Esophagus squamous epithelium (tissue), 5 donors: ENCODE results near the gene COCH. TPM values are rescaled to one million over a fixed set of nuclear protein-coding genes. Genes with fewer than 3 reads are reported as not detected.

Experiments
- DNase-seq: peaks from one replicate; lab custom pipeline; 2025; lab: John Stamatoyannopoulos, UW
- H3K27ac ChIP-seq, 4 donors: fragments of 200-600 bp; sonication (generic); one replicate each; pipeline ENCODE4 v1.5.1; 2016 to 2019; ENCODE audit warnings: mild to moderate bottlenecking in 1 of 4
- H3K27me3 ChIP-seq, 4 donors: fragments of 200-600 bp; sonication (generic); 1 replicate in 3 of 4; 2 replicates in 1 of 4; pipeline versions ENCODE4 v1.5.1 to v1.6.0; 2017 to 2021; ENCODE audit warnings: antibody characterized with exemption in 1 of 4
- H3K36me3 ChIP-seq, 3 donors: fragments of 200-600 bp; sonication (generic); one replicate each; pipeline ENCODE4 v1.5.1; 2016 to 2019
- H3K4me1 ChIP-seq, 3 donors: fragments of 200-600 bp; sonication (generic); one replicate each; pipeline ENCODE4 v1.5.1; 2017 to 2019
- H3K4me3 ChIP-seq, 4 donors: fragments of 200-600 bp; sonication (generic); 1 replicate in 3 of 4; 2 replicates in 1 of 4; pipeline ENCODE4 v1.5.1; 2016 to 2019; ENCODE audit warnings: mild to moderate bottlenecking in 2 of 4, moderate library complexity in 1 of 4
- H3K9me3 ChIP-seq, 3 donors: fragments of 200-600 bp; sonication (generic); one replicate each; pipeline ENCODE4 v1.5.1; 2016 to 2019
- POLR2A ChIP-seq, 4 donors: fragments of 450-650 bp; IDR thresholded peaks; one replicate each; pipeline ENCODE4 v1.6.1; 2017; ENCODE audit warnings: antibody characterized with exemption in 4 of 4, mild to moderate bottlenecking in 4 of 4, moderate library complexity in 3 of 4
- WGBS, 2 donors: methylation state at CpG; one replicate each; pipeline ENCODE4 v1.1.5; 2018; 5-methylcytosine and 5-hydroxymethylcytosine counted together
- intact Hi-C: fragments of 100-400 bp; cut with DNase I; formaldehyde crosslinking; loops from one replicate; pipeline ENCODE4 v1.15.0; 2022
- total RNA-seq, 4 donors: library from RNA; depleted of rRNA; stranded (reverse); fragments of >200 nt; gene quantifications; one replicate each; pipeline ENCODE4 v1.1.0, GENCODE V29; 2016
- TF ChIP-seq, protein P1 (sequence below), 6 experiments: fragments of 450-650 bp in 4 of 6; fragments of 200-600 bp in 2 of 6; sonication (generic) in 2 of 6; IDR thresholded peaks; one replicate each; pipeline ENCODE4 v1.5.1; 2016 to 2019; ENCODE audit warnings: antibody characterized with exemption in 6 of 6, mild to moderate bottlenecking in 4 of 6, moderate library complexity in 4 of 6
- donor health status: DM: yes; HTN: yes; CAD: no.

The COCH gene
- total RNA-seq, 4 donors from 2014 or later: 0.26 to 0.76 TPM; not detected in 2

DNA sequence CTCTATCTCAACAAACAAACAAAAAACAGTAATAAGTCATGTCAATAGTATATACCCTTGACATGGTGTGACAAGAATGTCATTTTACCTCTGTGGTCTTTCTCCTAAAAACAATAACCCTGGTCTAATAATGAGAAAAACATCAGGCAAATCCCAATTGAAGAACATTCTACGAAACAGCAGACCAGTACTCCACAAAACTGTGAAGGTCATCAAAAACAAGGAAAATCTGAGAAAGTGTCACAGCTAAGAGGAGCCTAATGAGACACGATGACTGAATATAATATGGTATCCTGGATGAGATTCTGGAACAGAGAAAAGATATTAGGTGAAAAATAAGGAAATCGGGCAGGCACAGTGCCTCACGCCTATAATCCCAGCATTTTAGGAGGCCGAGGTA lies 5.6 kb upstream of the COCH start:
- Histone ChIP-seq H3K9me3 (no peaks in the 10 kb centered on the region), H3K36me3 (no peaks in the 10 kb centered on the region), H3K27me3 (peaks cover 0 to 40% (median under 1%) of the 10 kb centered on the region in 4 donors), H3K4me1 (peaks cover 0 to 1% (median 0%) of the 10 kb centered on the region in 3 donors), H3K27ac (no peak overlapping the region), H3K4me3 (no peak overlapping the region)
- TF ChIP-seq, protein P1, sequence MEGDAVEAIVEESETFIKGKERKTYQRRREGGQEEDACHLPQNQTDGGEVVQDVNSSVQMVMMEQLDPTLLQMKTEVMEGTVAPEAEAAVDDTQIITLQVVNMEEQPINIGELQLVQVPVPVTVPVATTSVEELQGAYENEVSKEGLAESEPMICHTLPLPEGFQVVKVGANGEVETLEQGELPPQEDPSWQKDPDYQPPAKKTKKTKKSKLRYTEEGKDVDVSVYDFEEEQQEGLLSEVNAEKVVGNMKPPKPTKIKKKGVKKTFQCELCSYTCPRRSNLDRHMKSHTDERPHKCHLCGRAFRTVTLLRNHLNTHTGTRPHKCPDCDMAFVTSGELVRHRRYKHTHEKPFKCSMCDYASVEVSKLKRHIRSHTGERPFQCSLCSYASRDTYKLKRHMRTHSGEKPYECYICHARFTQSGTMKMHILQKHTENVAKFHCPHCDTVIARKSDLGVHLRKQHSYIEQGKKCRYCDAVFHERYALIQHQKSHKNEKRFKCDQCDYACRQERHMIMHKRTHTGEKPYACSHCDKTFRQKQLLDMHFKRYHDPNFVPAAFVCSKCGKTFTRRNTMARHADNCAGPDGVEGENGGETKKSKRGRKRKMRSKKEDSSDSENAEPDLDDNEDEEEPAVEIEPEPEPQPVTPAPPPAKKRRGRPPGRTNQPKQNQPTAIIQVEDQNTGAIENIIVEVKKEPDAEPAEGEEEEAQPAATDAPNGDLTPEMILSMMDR (IDR thresholded peaks at IDR 0.05): no peak
- TF ChIP-seq POLR2A (IDR thresholded peaks at IDR 0.05): no peak
- no peak for DNase-seq
- 90 to 92% methylated on average over 5 of the region's 5 CpGs for whole genome bisulfite sequencing, 2 donors
- intact Hi-C loops: no loop called here

DNA sequence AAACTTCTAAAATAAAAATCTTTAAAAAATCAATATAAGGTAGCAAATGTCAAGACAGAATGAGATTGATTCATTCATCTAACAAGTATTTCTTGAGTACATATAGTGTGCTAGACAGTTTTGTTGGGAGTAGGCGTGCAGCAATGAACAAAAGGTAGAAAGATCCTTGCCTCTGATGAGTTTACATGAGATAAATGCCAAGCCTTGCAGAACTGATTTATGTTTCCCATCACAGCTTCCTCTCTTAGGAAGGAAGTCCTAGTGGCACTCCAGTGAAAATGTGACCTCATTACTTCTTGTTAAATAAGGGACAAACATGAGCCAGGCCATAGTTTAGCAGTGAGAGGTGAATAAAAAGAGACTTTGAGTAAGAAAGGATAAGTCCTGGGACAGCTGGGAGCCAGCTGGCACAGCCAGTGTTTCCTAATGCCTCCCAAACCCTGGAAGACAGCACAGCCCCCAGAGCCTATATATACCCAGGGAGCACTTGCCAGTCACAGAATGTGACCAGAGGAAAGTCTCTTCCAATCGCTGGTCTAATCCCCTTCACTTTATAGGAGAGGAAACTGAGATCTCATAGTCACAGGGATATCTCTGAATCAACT lies 4.7 kb upstream of the COCH start:
- TF ChIP-seq, protein P1 (IDR thresholded peaks at IDR 0.05): no peak
- no peak for TF ChIP-seq POLR2A (IDR thresholded peaks at IDR 0.05)
- Histone ChIP-seq H3K27me3 (peaks cover 3 to 48% (median 9%) of the 10 kb centered on the region in 4 donors), H3K36me3 (no peaks in the 10 kb centered on the region), H3K27ac (no peak overlapping the region), H3K4me1 (peaks cover 3 to 10% (median 6%) of the 10 kb centered on the region in 3 donors), H3K4me3 (no peak overlapping the region), H3K9me3 (no peaks in the 10 kb centered on the region)
- WGBS, 2 donors: 85 to 86% methylated on average over 2 of the region's 2 CpGs
- no peak for DNase-seq
- intact Hi-C loops: no loop called here

DNA sequence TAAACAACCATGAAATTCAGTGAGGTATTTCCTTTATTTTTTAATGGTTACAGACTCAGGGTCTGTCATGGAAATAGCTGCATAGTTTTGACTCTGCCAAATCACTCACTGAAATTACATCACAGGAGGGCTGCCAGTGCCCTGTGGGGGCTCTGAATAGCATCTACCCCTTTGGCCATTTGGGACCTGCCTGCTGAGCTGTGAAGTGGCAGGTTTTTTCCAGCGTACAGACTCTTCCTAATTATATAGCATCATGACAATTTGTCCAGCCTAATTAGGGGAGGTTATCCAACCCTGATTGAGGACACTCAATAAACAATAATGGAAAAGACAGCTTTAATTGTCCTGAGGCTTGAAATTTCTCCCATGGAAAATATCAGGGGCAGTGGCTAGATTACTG lies 1.8 kb upstream of the COCH start:
- no peak for DNase-seq
- peaks cover 10 to 77% (median 20%) of the 10 kb centered on the region in 4 donors for H3K27me3 ChIP-seq
- no peak overlapping the region for H3K4me3 ChIP-seq
- no peak overlapping the region for H3K27ac ChIP-seq
- H3K4me1 ChIP-seq: peaks cover 11 to 22% (median 14%) of the 10 kb centered on the region in 3 donors
- H3K36me3 ChIP-seq: no peaks in the 10 kb centered on the region
- WGBS, 2 donors: 91 to 100% methylated on average over 1 of the region's 1 CpG
- intact Hi-C loops: no loop called here
- TF ChIP-seq POLR2A (IDR thresholded peaks at IDR 0.05): no peak
- TF ChIP-seq, protein P1 (IDR thresholded peaks at IDR 0.05): no peak
- no peaks in the 10 kb centered on the region for H3K9me3 ChIP-seq

DNA sequence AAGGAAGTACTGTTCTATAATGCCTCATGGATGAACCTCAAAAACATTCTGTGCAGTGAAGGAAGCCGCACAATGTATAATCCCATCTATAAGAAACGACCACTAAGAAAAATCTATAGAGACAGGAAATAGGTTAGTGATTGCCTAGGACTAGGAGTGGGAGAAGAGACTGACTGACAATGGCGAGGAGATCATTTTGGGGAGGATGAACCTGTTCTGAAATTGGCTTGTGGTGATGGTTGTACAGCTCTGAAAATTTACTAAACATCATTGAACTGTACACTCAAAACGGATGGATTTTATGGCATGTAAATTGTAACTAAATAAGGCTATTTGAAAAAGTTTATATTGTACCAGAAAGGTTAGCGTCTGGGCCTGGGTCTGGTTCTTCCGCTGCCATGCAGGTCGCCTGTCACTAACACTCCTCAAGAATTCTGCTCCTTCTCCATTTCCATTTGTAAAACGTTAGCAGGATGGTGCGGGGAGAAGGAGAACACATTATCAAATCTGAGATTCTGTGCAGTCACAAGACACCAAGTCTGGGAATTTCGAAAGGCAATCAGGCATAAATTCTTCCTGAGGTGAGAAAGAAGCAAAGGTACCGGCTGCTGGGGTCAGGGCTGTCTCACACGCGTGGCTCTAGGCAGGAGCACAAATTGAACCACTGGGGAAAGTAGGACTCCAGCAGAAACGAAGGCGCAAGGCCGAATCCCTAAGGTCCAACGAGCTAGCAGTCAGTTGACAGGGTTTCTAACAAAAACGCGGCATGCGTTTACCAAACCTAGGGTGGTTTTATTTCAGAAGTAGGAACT lies 845 bp upstream of the COCH start:
- H3K4me1 ChIP-seq: peaks cover 11 to 22% (median 14%) of the 10 kb centered on the region in 3 donors
- no peak for DNase-seq
- H3K36me3 ChIP-seq: no peaks in the 10 kb centered on the region
- H3K27me3 ChIP-seq: peaks cover 10 to 86% (median 20%) of the 10 kb centered on the region in 4 donors
- TF ChIP-seq, protein P1 (IDR thresholded peaks at IDR 0.05): no peak
- no peak for TF ChIP-seq POLR2A (IDR thresholded peaks at IDR 0.05)
- H3K9me3 ChIP-seq: no peaks in the 10 kb centered on the region
- no peak overlapping the region for H3K27ac ChIP-seq
- intact Hi-C loops: no loop called here
- WGBS, 2 donors: 81 to 85% methylated on average over 20 of the region's 20 CpGs
- peak overlapping the region; percentile 40 to 77 (median 51) for H3K4me3 ChIP-seq
